ENCODE data around the gene ME3.

ME3 gene

DNA sequence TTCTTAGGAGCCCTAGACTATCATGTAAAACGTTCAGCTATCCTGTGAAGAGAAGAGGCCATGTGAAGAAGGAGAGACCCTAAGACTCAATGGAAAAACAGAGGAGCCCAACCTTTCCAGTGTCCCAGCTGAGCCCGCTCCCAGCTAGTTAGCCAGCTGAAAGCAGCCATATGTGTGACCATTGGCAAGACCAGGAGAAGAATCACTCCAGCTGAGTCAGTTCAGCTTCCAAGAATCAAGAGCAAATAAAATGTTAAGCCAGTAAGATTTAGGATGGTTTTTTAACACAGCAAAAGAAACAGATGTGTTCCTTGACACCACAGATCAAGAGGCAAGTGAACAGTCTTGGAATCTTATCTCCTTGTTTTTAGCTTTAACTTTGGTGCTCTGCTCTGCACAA lies 189.7 kb downstream of the ME3 start:
- no peak for DNase-seq

DNA sequence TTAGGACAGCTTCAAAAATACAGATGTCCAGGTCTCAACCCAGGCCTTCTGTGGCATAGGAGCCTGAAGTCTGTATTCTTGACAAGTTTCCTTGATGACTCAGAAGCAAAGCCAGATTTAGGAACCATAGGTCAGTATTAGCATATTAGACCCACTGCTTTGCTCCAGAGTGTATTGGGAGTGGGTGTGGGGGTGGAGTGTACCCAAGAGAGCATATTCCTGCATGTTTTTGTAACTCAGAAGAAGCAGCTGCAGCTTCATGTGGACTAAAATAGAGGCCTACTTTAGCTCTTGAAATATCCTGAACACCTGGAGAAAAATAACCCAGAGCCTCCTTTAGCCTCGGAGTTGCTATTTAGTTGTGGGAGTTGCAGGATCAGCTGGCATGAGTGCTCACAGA lies 191.0 kb downstream of the ME3 start:
- no peak for DNase-seq

DNA sequence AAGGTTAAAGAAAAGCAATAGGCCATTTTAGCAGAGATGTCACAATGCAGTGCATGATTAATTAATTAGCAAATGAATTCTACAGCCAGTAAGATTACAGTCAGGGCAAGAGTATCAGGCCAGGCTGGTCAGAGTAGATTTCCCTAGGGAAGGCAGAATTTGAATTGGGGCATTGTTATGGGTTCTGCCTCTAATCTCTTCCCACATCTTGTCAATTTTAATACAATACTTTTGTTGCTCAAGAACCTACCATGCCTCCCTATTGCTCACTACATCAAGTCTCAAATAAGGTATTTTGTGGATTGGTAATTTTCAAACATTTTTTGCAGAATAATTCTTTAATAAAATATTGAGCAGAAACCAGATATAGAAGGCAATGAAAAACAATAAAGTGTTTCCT lies 194.1 kb downstream of the ME3 start:
- no peak for DNase-seq

DNA sequence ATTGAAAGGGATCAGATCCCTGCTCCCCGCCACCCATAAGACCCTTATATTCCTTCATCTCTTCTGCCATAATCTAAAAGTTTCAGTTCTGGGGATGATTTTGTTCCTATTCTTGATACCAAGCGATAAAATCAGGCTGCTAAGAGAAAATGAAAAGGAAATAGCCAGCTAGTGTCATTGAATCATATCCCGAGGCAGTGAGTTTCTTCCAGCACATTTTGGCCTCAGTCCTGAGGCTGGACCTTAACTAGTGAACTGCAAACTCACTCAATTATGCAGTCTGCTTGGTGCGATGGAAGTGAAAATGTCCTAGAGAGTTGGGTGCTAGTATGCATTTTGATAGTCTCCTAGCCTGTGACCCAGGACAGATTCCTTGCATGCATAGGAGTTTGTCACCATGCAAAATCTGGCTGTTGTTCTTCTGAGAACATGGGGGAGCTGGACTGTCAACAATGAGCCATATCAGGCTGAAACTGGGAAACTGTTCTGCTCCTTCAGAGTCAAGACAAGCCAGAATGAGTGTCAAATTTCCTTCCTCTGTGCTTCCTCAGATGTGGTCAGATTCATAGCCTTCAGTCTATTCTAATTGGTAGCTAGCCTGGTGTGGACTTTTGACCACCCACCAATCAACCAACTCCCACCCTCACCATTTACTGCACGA lies 194.8 kb downstream of the ME3 start:
- no peak for DNase-seq

DNA sequence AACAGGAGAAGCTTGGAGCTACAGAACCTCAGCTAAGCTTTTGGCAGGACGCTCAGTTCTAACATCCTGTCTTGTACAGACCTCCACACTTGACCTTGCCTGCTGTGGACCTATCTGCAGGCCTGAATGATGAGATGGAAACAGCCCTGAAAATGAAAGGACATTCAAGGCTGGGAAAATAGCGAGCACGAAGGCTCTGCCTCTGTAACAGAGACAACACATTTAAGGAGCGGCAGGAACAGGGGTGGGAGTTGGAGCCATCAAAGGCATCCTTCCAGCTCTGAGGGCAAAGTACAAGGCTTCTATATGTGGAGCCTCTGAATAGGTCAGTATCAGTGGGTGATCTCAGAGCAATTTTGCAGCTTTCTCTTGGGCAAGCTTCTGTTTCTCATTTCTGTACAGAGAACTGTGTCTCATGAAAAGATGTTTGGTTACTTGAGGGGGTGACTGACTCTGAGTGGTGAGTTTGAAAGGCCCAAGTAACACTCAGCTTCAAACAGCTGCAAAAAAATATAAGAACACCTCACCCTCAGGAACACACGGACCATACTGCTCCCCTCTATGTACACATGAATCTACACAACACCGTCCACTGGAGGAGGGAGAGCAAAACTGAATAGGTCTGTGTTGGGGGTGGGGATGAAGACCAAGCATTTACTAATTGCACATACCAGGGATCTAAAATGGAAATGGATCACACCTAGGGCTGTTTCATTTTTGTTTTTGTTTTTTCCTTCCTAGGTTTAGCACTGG lies 196.1 kb downstream of the ME3 start:
- DNase-seq, result no peak

DNA sequence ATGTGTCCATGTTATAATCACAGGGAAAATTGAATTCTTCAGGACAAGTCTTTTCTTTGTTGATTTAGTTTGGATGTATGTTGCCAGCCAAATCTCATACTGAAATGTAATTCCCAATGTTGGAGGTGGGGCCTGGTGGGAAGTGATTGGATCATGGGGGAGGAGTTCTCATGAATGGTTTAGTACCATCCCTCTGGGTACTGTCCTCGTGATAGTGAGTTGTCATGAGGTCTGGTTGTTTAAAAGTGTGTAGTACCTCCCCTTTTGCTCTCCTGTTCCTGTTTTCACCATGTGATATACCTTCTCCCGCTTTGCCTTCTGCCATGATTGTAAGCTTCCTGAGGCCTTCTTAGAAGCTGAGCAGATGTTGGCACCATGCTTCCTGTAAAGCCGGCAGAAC lies 197.4 kb downstream of the ME3 start:
- DNase-seq, result no peak

DNA sequence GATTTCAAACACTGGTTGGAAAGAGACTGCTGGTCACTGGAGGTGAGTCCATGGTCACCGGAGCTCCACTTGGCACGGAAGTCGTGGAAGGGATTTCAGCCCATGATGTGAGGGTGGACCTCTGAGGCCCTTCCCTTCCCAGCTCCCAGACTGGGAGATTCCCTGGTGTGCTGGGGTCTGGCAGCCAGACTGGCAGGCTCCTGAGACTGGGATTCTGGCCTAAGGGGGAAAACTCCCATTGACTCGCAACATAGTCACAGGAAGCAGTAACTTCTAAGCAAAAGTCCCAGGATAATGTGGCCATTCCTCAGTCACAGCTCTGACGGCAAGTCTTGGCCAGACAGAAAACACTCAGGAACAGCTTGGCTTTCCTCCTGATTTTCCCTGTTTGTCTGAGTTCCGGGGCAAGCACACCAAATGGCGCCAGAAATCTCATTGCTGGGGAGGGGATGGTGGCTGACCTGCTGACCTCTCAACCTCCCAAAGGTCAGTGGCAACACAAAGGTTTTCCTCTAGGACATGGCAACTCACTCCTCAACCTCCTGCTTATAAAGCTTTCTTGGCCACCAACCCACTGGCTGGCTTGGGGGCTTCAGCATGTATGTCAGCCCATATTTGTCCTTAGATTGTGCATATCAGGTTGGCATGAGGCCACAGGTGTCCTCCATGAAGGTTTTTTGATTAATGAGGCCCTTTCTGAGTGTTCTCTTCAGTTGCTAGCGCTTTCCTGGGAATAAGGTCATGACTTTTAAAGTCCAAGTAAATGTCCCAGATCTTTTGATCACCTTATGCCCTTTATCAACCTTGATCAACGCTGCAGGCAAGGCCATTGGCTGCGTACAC lies 198.2 kb downstream of the ME3 start:
- DNase-seq, result no peak

DNA sequence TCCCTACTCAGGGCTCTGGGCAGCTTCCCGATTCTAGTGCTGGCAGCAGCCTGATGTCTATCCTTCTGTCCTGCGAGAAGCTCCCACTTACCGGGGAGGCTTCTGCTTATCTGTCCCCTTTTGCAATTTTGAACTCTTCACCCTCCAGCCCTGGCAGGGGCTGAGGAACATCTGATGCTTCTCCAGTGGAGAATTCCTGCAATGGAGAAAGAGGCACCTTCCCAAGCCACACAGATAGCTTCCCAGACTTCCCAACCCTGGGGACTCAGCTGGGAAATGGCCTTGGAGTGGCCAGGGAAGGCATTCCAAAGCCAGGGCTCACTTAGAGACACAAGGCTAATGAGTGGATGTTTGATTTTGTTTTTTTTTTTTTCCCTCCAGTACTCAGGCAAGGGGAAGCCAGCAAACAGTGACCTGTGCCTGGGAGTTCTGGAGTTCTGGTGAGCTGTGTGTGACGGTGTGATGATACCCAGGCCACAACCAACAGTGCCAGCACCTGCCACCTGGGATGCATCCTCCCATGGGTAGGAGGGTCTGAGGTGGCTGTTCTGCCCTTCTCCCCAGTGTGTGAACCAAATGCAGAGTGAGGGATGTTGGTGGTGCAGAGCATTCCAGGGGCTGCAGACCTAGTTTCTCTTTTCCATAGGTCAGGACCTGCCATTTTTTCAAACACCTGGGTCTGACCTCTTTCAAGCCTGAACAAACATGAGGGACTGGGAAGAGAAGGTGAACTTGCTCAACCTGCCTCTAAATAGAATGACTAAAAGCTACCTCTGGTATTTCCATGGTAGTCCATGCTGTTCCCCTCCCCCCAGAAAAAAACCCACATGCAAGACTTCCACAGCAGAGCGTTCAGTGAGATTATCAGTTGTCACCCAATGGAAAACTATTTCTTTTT lies 202.7 kb downstream of the ME3 start:
- no peak for DNase-seq

DNA sequence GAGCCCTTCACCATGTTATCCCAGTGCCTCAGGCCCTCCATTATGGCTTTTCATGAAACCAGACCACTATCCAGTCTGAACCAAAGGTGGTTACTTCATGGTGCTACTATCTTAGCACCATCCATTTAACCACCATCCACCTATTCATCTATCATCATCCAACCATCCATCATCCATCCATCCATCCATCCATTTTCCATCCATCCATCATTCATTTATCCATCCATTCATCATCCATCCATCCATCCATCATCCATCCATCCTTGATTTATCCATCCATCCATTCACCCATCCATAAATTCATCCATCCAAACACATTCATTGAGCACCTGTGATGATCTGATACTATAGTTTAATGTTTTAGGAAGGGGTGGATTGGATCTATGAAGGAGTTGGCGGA lies 204.2 kb downstream of the ME3 start:
- DNase-seq, result no peak

DNA sequence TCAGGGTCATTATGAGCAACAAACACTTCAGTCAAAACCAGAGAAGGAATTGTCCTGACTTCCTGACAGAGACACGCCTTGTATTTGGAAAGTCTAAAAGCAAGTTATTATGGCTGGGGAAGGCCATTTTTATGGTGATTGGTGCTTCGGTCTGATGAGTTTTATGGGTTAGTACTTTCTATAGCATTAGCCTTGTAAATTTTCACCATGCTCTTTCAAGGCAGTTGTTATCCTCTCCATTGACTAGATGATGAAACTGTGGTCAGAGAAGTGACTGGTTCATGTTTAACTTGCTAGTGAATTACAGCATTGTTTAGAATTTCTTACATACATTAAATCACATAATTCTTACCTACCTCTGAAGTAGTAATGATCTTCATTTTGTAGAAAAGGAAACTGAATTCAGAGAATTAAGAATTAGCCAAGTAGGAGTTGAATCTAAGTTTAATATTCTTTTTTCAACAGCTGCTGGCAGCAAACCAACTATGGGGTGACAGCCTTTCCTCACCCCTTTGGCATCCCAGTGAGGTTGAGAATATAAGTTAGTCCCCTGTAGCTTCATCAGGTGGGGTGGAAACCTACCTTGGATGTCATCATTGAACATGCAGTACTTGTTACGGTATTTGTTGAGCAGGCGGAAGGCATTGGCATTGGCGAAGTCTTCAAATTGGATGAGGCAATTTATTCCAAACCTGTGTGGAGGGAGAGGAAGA lies 207.8 kb downstream of the ME3 start:
- no peak for DNase-seq

DNA sequence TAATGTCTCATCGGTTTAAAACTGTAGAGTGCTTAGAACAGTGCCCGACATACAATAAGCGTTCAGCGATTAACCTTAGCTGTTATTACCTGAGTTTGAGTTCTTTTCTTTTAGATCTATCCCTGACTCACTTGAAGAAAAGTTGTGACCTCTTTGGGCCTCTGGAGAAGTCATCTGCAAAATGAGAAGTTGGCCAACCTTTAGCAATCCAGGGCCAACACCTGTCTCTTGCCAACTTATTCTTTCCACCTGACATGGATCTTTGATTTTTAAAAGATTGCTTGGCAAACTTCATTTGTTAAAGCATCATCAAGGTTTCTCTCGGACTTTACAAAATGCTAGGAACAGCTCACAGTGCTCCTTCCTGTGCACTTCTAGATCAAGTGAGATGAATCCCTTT lies 208.5 kb downstream of the ME3 start:
- DNase-seq, result no peak

DNA sequence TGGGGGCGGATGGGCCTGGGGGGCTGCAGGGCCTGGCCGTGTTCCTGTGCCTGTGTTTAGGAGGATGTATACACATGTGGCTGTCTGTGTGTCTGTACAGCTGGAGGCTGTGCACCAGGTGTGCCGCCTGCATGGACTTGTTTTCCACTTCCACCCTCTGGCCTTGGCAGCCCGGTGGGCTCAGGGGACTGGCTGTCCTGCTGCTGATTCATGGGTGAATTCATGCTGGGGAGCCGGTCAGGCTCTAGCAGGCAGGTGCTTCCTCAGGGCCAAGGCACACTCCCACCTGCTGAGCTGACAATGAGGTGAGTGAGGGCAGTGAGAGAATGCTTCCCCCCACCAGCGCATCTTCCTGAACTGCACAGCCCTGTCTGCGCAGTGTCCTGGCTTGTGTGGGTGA lies 209.3 kb downstream of the ME3 start:
- no peak for DNase-seq

DNA sequence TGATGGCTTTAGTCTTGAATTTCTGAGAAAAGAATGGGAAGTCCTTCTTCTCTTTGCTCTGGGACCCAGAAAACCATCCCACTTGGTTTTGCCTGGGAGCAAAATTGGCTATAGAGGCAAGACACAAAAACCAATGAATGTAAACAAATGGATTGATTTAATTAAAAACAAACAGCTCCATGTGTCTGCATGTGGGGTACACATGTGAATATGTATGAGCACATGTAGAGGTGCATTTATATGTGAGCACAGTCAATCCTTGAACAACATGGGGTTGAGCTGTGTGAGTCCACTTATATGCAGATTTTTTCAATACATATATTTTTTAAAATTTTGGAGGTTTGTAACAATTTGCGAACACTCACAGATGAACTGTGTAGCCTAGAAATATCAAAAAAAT lies 210.5 kb downstream of the ME3 start:
- no peak for DNase-seq

DNA sequence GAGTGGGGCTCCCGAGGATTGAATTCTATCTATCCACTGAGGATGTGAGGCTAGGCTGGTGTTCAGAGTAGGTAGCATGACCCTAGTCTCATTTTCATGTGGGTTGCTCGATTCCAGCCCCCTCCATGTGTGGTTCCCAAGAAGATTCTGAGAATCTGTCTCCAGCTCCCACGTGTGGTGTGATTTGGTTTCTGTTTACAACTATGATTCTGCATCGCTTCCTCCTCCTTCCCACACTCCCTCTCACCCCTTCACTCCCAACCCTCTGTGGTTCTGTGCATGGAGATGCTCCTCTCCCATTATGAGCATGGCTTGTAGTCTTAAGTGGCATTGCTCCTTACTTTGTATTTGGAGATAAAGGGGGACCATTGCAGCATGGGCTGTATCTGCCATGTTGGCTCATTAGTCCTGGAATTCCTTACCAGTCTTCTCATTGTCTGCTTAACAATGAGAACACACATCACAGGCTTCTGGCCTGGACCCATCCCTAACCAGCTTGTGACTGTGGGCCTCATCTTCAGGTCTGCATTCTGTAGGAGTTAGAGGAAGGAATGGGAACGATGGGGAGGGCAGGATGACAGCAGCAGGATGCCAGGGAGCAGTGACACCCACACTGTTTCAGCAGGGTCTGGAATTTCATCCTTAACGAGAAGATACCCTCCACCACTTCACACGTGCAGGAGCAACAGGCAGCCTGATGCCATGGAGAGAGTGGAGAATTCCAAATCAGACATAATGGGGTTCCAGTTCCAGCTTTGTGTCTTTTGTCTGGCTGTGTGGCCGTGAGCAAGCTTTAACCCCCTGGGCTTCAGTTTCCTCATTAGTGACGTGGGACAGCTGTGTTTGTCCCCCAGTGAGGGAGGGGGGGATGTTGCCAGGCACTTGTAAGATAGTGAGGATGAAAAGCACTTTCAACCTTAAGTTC lies 211.7 kb downstream of the ME3 start:
- DNase-seq, result no peak

DNA sequence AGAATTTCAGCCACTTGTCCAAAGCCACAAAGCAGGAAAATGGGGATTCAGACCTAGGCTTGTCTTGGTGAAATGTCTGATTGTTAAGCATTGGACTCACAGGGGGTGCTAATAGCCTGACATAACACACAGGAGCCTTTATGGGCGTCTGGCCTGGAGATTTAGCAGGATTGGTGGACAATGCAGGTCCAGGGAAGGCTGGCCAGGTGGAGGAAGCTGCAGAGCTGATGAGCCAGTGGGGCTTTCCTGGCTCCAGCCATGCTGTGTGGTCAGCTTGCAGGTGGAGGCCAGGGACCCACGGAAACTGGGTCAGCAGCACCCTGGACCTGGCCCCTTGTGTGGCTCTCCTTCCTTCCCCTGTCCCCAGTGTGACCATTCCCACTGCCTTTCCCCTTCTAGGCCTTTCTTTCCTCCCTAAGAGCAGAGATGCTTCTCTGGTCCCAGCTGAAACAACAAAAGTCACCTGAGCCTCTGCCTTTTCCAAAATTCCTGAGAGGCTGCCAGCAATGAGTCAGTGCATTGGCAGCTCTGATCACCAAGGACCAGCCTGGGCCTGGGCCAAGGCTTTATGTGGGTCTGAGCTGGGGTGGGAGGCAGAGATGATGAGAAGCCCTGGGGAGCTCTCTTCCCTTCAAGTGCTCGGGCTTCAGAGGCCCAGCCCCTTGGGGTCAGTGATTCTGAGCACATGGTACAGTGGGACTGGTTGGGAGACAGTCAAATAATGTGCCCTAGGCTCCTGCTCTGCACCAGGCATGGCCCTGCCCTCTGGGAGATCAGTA lies 212.5 kb downstream of the ME3 start:
- DNase-seq, result no peak

DNA sequence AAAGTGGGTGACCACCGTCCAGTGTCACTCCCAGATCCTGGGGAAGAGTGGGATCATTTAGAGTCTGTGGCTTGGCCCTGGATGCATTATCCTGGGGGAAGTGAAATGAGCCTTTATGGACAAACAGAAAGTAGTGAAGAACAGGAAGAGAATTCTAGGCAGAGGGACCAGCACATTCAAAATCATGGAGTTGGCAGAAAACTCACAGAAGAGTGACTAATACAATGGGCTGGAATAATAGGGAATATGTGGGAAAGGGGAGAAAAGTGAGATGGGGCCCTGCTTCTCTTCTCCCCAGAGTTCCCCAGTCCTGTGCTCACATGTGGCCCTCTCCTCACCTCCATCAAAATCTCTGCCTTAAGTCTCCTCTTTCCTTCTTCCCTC lies 213.4 kb downstream of the ME3 start:
- no peak for DNase-seq

DNA sequence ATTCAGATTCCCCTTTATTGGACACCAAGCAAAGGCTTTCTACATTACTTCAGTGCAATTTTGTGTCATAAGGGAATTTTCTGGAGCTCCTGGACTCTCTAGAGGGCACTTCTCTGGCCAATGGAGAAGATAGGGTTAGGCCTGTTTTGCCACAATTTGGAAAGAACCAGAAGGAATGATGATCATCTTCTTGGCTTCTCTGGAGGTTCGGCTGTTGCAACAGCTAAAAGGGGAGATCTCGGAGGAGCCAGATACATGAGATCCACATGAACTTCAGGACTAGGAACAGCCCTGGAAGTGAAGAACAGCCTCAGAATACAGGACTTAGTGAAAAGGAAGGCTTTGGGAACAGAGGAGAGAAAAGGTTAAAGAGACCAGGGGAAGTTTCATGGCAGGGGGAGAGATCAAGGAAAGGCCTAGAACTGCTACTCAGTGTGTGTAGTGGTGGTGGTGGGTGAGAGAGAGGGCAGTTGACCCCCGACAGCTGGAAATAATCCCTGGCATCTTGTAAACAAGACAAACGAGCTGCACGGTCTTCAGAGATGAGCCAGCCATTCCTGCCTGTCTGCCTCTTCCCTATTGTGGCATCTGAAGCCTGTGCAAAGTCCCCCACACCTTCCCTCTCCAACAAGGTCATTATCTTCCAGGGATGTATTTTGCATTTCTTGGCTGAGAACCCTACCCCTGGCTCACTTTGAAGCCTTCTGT lies 214.0 kb downstream of the ME3 start:
- no peak for DNase-seq

DNA sequence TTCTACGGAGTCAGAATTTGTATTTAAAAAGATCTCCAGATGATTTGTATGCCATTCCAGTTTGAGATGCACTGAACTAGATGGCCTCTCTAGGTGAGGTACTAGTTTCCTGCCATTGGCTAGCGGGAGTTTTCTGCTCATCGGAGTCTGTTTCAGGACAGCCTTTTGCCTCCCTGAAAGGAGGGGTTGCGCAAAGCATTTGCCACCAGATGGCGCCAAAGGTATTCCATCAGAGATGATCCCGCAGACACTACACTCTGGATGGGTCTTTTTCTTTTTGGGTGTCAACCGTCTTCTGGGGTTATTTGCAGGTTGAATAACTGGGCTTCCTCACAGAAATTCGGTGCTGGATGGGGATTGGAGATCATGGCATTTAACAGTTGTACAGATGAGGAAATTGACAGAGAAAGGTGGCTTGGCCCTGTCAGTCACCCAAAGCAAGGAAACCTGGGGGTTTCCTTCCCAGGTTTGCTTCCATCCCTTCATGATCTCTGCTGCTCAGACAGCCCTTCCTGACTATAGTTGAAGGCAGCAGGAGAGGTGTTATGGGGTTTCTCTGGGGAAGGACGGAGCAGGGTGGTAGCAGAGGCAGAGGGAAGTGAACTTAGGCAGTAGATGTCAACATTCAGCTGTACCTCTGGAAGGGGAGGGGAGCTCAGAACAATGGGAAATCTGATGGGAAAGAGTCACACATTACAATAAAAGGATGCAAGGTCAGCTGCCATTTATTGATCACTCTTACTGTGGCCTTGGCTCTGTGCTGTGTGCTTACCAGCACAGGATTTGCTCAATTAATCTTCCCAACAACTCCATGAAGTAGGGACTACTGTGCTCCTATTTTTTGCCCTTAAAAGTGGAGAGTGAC lies 216.1 kb downstream of the ME3 start:
- DNase-seq, result peak; percentile 87

Data from NCI-H82 (cell line).